Left forelimb (tissue), 1 donor: ENCODE measurements around the gene MT1E.
"Not testable (repeated sequence)": the region's sequence is repeated elsewhere in the genome, so short reads cannot be mapped to it uniquely, and the experiment has no call there.

Experiments used
- DNase-seq: peaks from one replicate; pipeline ENCODE4 v3.0.0-alpha.2; 2018; ENCODE audit warnings: low spot score

MT1E gene

GRCh38 chr16:56625140-56625942 is at the start of gene MT1E:
MT1E (plus strand) TSS chr16:56625781; CDS start chr16:56625852, 71 bp downstream.
- DNase-seq = no peak

- no peak for DNase-seq
Measured at GRCh38 chr16:56576585-56577299, 48.8 kb upstream of the MT1E start.

GRCh38 chr16:56577300-56577625 is 48.3 kb upstream of the MT1E start:
- no peak for DNase-seq

- DNase-seq = no peak
Measured at GRCh38 chr16:56580391-56581048, 45.1 kb upstream of the MT1E start.

- DNase-seq = not testable (repeated sequence)
Measured at GRCh38 chr16:56582911-56583310, 42.7 kb upstream of the MT1E start.

DNA sequence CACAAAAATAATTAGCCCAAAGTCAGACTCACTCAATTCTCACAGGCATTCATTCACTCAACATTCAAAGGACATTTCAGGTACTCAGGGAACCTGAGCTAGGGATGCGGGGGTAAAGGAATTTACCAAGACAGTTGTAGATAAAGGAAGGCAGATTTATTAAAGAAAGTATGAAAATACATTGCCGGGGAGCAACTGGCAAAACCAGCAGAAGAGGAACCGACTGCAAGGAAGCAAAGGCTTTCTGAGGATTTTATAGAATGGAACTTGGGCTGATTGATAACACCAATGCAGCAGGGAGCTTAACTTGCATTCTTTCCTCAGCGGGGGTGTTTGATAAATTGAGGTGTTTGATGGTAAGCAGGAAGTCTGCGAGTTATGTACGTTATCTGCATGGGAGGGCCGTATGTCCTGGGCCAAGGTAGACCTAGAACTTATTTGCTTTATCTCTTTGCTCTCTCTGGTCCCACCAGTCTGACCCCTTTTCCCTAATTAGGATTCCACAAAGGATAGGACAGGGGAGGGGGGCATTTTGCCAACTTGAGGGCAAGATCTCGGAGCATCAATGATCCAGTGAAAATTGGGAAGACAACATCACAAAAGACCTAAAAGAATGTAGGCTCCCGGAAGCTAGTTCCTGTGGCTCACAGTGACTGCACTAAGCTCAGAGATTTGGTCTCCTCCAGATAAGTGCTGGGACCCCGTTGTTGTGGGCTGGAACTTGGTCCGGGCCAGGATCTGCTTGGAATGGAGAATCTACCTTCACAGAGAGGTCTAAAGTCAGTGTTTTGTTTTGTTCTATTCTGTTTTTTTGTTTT is 42.0 kb upstream of the MT1E start:
- DNase-seq = no peak

GRCh38 chr16:56584276-56584675 is 41.3 kb upstream of the MT1E start:
- no peak for DNase-seq

DNA sequence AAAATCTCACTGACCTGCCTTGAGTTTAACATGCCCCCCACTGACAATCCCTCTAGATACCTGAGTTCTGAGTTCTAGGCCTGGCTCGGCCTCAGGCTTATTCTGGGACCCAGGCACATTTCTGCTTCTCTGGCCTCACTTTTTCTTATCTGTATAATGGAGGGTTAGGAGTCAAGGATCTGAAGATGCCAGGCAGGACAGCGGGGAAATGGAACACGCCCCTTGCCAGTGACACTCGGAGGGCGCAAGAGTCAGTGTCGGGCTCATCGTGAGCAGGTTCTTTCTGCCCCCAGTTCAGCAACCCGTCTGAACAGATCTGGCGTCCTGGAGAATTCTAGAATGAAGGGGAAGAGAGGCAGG is 36.8 kb upstream of the MT1E start:
- DNase-seq = no peak

- peak; percentile 65 for DNase-seq
Measured at GRCh38 chr16:56589141-56590039, 36.2 kb upstream of the MT1E start, which contains the start of gene MT3. MT3 (plus strand) TSS chr16:56589528; CDS start chr16:56589591, 63 bp downstream.

GRCh38 chr16:56591377-56592060 is 34.1 kb upstream of the MT1E start:
- DNase-seq = no peak

DNA sequence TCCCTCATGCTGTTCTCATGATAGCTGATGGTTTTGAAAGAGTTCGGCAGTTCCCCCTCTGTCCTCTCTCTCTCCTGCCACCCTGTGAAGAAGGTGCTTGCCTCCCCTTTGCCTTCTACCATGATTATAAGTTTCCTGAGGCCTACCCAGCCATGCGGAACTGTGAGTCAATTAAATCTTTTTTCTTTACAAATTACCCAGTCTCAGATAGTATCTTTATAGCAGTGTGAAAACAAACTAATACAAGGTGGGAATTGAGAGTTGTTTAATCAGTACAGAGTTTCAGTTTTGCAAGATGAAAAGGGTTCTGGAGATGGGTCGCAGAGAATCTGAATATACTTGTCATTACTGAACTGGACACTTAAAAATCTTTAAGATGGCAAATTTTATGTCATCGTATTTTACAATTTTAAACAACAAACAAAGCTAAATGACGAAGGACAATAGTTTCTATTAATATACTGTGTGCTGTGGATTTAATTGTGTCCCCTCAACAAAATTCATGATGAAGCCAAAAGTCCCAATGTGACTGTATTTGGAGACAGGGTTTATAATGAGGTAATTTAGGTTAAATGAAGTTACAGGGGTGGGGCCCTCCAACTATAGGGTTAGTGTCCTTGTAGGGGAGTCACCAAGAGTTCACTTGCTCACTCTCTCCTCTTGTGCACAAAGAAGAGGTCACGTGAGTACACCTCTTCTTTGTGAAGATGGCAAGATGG is 31.8 kb upstream of the MT1E start:
- DNase-seq = no peak

DNA sequence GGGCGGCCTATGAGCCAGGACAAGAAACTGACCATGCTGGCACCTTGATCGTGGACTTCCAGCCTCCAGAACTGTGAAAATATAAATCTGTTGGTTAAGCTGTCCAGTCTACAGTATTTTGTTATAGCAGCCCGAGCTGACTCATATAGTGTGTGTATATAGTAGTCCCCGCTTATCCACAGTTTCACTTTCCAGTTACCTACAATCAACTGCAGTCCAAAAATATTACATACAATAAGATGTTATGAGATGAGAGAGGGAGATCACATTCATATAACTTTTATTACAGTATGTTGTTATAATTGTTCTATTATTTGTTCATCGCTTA is 31.3 kb upstream of the MT1E start:
- no peak for DNase-seq

- no peak for DNase-seq
Measured at GRCh38 chr16:56600398-56600999, 25.1 kb upstream of the MT1E start.

- DNase-seq = no peak
Measured at GRCh38 chr16:56601325-56601724, 24.3 kb upstream of the MT1E start.

DNA sequence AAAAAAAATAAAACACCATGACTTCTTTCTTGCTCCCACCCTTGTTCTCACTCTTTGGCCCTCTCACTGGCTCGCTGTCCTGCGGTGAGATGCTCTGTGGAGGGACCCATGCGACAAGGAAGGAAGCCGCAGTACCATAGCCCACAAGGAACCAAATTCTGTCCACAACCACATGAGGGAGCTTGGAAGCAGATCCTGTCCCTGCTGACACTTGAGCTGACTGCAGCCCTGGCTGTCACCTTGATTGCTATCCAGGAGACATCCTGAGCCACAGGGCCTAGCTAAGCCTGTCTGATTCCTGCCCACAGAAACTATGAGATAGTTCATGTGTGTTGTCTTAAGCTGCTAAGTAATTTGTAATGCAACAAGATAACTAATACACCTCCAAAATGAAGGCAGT is 22.0 kb upstream of the MT1E start:
- DNase-seq = no peak

- no peak for DNase-seq
Measured at GRCh38 chr16:56604966-56605365, 20.6 kb upstream of the MT1E start.

DNA sequence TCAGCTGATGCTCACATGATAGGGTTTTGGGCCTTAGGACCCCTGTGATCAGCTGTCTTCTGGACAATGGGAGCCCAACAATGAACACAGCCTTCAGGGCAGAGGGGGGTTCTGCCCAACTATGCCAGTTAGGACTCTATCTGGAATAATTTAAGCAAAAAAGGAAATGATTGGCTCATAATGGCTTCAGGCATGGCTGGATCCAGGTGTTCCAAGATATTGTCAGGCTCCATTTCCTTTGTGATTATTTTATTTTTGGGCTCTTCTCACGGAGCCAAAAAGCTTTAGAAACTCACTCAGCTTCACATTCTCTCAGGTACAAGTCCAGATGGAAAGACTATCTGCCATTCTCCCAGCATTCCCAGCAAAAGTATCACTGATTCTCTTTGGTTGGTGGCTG is 20.1 kb upstream of the MT1E start:
- no peak for DNase-seq

DNA sequence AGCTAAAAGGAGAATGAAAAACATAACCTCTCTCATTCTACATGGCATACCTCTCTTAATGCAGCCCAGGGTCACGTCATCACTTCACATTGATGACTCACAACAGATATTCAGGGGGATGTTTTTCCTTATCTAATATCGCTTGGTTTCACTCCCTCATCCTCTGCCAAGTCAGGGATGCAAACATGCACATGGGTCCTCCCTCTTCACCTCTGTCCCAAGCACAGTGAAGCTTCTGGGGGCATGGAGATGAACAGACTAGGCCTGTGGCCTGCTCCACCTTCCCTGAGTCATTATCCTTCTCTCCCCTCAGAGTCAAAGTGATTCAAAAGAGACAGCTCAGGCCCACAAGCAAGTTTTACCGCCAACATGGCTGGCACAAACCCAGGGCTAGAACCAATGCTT is 19.5 kb upstream of the MT1E start:
- no peak for DNase-seq

- DNase-seq = no peak
Measured at GRCh38 chr16:56606476-56607108, 19.0 kb upstream of the MT1E start.
